NCI-H1105 treated with DMSO at 0.1 percent for 48 hours (cell line): ENCODE results near the gene IKZF3.
"Not testable (repeated sequence)": the region's sequence is repeated elsewhere in the genome, so short reads cannot be mapped to it uniquely, and the experiment has no call there.

Source experiments
- DNase-seq: peaks from one replicate; lab custom pipeline; 2025; lab: John Stamatoyannopoulos, UW

IKZF3 gene

DNA sequence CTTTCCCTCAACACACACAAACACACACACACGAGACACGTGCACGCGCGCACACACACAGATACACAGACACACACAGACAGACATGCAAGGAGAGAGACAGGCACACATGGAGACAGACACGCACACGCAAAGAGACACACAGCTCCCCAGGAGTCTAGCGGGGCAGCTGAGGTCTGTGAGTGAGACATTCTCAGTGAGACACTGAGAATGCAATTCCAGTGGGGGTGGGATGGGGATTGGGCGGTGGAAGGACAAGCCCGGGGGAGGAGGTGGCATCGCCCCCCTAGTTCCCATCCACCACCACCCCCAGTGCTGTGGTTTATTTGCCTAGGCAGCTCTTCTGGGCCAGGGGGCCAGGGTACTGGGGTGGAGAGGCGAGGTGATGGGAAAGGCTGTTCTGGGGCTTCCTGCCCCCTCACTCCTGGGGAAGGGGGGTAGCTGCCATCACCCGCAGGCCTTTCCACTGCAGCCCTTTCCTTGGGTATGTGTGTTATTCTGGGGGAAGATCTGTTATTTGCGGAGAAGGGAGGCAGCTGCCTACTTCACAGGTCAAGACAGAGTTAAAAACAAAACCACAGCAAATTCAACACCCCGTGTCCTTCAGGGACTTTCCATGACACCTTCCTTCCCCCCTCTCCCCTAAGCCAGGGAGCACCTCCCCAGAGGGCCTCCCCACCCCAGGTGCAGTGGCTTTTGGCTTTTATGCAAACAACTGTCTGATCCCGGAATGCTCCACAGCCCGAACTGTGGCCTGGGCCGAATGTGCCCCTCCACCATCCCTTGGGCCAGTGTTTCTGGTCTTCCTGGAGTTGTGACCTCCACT lies 108.3 kb downstream of the IKZF3 start:
- no peak for DNase-seq

GRCh38 chr17:39754958-39755553 lies 109.1 kb downstream of the IKZF3 start:
- no peak for DNase-seq

GRCh38 chr17:39754161-39754957 lies 109.8 kb downstream of the IKZF3 start:
- peak; percentile 74 for DNase-seq

DNA sequence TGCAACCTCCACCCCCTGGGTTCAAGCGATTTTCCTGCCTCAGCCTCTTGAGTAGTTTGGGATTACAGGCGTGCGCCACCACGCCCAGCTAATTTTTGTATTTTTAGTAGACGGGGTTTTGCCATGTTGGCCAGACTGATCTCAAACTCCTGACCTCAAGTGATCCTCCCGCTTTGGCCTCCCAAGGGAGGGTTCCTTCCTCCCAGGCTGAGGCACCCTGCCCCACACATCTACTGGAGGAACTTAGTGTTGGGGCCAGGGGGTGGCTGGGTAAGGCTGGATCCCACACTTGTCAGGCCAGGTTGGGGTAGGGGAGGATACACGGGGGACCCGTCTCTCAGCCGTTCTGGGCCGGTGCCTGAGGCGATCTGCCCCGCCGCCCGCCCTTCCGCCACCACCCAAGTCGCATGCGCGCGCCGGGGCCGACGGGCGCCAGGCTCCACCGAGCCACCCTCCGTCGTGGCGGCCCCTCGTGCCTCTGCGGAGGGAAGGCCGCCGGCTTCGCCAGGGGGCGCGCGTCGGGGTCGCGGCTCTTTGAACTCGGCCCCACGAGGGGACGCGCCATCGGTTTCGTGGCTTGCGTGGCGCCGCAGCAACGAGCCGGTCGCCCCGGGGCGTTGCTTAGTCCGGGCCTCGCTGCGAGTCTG lies 110.5 kb downstream of the IKZF3 start:
- DNase-seq: peak; percentile 58

DNA sequence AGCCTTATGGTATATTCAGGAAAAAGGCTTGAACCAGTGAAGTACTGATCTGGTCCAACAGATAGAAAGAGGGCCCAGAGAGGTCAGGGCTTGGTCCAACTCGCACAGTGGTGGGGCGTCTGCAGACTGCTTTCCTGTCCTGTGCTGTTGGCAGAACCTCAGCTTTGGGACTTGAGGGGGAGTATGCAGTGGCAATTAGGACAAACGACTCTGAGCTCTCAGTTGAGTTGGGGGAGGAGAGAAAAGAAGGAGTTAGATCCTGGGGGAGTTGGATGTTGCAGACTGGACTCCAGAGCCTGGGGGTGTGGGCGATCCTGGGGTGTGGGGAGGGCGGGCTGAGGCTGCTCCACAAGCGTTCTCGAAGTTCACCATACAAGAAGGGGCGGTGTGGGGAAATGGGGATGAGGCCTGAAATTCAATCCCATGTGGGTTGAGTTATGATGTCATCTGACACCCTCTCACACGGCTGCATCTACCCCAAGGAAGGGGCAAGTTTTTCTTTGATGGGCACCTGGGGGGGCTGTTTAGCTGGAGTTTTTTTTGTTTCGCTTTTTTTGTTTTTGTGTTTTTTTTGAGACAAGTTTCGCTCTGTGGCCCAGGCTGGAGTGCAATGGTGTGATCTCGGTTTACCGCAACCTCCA lies 111.8 kb downstream of the IKZF3 start:
- DNase-seq: no peak

GRCh38 chr17:39751637-39752036 lies 112.5 kb downstream of the IKZF3 start:
- DNase-seq: no peak

GRCh38 chr17:39751016-39751543 lies 113.0 kb downstream of the IKZF3 start:
- no peak for DNase-seq

DNA sequence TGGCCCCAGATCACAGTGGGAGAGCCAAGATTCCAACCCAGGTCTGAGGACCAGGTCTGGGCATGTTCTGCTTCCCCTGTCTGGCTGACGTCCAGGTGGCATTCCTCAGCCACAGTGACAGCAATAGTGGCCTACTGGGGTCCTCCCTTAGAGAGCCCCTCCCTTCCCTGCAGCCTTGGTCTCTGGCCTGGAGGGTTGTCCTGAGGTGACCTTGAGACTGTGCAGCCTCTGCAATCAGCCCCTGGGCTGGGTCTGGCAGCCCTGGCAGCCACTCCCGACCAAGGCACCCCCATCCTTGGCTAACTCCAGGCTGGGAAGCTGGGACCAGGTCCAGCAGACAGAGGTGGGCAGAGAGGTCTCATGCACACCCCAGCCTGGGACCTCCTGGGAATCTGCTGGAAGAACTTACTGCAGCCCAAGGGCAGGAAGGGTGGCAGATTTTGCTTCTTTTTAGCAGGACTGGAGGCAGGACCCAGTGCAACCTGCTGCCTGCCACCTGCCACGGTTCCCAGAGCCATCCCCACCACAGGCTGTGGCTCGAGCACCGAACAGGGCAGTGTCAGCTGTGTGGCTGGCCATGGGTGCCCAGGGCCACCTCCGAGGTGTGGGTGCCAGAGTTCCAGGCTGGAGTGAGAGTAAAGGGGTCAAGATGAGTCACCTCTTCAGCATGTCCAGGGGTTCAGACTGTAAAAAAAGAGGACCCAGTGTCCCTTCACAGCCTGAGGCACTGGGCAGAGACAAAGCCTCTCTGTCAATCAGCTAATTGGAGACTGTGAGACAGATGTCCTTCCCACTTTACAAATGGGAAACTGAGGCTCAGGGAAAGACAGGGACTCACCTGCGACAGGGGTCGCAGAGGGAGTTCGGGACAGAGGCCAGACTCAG lies 113.7 kb downstream of the IKZF3 start:
- DNase-seq: peak; percentile 24

- DNase-seq: not testable (repeated sequence)
Measured at GRCh38 chr17:39748444-39749034, 115.6 kb downstream of the IKZF3 start.

GRCh38 chr17:39747745-39748144 lies 116.4 kb downstream of the IKZF3 start:
- DNase-seq: no peak

- DNase-seq: no peak
Measured at GRCh38 chr17:39746145-39746461, 118.0 kb downstream of the IKZF3 start.

GRCh38 chr17:39745335-39746144 lies 118.6 kb downstream of the IKZF3 start:
- no peak for DNase-seq

DNA sequence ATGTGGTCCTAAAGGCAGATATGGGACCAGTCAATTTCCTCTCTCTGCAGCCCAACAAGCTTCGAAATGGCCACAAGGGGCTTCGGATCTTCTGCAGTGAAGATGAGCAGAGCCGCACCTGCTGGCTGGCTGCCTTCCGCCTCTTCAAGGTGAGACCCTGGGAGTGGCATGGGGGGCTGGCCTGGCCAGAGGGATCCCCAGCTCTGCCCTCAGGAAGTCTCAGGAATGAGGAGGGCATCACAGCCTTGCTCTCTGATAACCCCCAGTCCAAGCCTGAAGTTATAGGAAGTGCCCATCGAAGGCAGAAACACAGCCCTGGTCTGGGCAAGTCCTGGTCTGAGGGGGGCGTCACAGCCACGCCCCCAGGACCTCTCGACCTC lies 119.3 kb downstream of the IKZF3 start:
- no peak for DNase-seq

GRCh38 chr17:39744075-39744835 lies 119.9 kb downstream of the IKZF3 start:
- DNase-seq: no peak

- no peak for DNase-seq
Measured at GRCh38 chr17:39742856-39743436, 121.2 kb downstream of the IKZF3 start.

- no peak for DNase-seq
Measured at GRCh38 chr17:39742126-39742855, 121.8 kb downstream of the IKZF3 start.

DNA sequence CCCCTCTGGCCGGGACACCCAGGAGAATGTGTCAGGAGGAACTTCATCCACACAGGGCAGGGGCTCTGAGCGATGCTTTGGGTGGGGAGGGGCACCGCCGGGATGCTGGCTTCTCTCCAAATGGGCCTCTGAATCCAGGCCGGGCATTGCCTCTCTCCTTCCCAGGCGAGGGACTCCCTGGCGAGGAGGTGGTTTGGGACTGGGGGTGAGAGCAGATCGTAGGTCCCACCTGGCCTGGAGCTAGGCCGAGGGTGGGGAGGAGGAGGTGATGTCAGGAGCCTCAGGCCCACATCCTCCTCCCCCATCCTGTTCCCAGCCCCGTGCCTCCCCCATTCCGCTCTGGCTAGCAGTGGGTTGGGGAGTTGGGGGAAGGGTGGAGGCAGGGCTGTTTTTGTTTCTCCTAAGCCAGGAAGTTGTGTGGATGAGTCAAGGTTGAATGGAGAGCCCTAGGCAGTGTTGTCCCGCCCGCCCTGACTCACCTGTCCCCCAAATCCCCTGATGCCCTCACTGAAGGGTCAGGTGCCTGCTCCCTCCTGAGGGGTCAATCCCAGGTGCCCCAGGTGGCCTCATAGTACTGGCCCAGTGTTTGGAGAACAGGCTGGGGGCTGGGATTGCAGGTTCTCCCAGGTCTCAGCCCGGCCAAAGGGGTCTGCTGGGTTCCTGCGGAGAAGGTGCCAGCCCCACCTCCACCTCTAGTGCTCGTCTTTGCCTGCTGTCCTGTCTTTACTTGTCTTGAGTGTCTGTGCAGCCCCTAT lies 123.6 kb downstream of the IKZF3 start:
- no peak for DNase-seq
